ENCODE results near the gene MS4A13. TPM values are rescaled to one million over a fixed set of nuclear protein-coding genes. Genes with fewer than 3 reads are reported as not detected.
A peak's percentile ranks its signal among the peaks of the same experiment; 100 is the strongest.

MS4A13 gene, protein sequence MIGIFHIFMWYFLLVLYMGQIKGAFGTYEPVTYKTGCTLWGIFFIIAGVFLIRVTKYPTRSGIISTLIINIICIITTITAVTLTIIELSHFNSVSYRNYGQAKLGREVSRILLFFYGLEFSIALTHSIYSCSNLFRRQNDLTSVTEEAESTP
- total RNA-seq: not detected

DNA sequence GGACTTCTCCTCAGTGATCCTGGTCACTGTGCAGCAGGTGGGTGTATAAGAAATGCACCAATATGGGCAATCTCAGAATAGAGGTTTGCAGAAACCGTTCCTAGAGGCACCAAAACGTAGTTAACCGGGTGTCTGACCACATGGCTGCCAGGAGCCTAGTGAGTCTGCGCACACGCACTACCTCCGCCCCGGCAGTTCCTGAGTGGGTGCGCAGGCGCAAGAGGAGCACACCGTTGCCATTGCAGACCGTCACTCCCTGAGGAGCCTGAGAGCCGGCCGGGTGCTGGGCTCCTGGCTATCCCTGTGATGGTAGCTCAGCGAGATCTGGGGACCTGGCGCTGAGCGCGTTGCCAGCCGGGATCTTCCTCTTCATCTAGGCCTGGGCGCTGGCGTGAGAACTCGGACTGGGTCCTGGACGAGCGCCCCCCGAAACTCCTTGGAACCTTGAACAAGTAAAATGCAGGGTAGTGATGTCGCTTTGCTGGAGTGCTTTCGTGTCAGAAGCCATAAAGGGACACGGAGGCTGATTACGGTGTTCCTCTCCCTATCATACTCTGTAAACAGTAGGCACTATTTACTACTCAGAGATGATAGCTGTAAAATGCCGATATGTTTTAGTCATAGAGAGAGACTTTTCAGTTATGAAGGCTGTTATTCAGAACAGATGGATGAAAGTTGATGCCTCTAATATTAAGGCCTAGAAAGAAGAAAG is at the start of gene MS4A13:
Gene MS4A13 (plus strand): TSS at position 249 of the 712 bp plus-strand sequence. CDS start 2,692 bp downstream, outside the sequence.
- no peaks in the 10 kb centered on the region for H3K4me1 ChIP-seq
- no peak within 1 kb of the TSS for H3K4me3 ChIP-seq
- no peaks in the 10 kb centered on the region for H3K36me3 ChIP-seq
- no peak for TF ChIP-seq POLR2A (IDR thresholded peaks at IDR 0.05)
- TF ChIP-seq, protein P1, sequence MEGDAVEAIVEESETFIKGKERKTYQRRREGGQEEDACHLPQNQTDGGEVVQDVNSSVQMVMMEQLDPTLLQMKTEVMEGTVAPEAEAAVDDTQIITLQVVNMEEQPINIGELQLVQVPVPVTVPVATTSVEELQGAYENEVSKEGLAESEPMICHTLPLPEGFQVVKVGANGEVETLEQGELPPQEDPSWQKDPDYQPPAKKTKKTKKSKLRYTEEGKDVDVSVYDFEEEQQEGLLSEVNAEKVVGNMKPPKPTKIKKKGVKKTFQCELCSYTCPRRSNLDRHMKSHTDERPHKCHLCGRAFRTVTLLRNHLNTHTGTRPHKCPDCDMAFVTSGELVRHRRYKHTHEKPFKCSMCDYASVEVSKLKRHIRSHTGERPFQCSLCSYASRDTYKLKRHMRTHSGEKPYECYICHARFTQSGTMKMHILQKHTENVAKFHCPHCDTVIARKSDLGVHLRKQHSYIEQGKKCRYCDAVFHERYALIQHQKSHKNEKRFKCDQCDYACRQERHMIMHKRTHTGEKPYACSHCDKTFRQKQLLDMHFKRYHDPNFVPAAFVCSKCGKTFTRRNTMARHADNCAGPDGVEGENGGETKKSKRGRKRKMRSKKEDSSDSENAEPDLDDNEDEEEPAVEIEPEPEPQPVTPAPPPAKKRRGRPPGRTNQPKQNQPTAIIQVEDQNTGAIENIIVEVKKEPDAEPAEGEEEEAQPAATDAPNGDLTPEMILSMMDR (IDR thresholded peaks at IDR 0.05): no peak
- H3K27ac ChIP-seq: no peak within 1 kb of the TSS
- no peaks in the 10 kb centered on the region for H3K9me3 ChIP-seq
- DNase-seq: no peak
- H3K27me3 ChIP-seq: no peaks in the 10 kb centered on the region

- H3K4me3 ChIP-seq: no peak overlapping the region
- no peaks in the 10 kb centered on the region for H3K9me3 ChIP-seq
- H3K27me3 ChIP-seq: no peaks in the 10 kb centered on the region
- TF ChIP-seq, protein P1 (IDR thresholded peaks at IDR 0.05): no peak
- TF ChIP-seq POLR2A (IDR thresholded peaks at IDR 0.05): no peak
- no peak overlapping the region for H3K27ac ChIP-seq
- H3K36me3 ChIP-seq: no peaks in the 10 kb centered on the region
- DNase-seq: no peak
- no peaks in the 10 kb centered on the region for H3K4me1 ChIP-seq
Observed at GRCh38 chr11:60468829-60469228, 46.4 kb upstream of the MS4A13 start.

DNA sequence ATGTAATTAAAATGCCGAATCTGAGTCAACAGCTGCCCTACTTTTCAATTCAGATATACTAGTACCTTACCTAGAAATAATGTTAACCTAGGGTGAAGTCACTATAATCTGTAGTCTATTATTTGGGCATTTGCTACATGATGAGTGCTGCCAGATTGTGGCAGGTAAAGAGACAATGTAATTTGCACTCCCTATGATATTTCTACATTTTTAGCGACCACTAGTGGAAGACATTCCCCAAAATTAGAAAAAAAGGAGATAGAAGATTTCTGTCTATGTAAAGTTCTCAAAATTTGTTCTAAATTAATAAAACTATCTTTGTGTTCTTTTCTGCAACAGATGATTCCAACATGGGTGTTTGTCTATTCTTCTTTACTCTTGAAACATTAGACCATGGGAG is 45.5 kb upstream of the MS4A13 start:
- no peak for TF ChIP-seq POLR2A (IDR thresholded peaks at IDR 0.05)
- TF ChIP-seq, protein P1 (IDR thresholded peaks at IDR 0.05): no peak
- Histone ChIP-seq H3K27me3 (no peaks in the 10 kb centered on the region), H3K4me3 (no peak overlapping the region), H3K36me3 (no peaks in the 10 kb centered on the region), H3K9me3 (no peaks in the 10 kb centered on the region), H3K27ac (no peak overlapping the region), H3K4me1 (no peaks in the 10 kb centered on the region)
- DNase-seq: no peak

DNA sequence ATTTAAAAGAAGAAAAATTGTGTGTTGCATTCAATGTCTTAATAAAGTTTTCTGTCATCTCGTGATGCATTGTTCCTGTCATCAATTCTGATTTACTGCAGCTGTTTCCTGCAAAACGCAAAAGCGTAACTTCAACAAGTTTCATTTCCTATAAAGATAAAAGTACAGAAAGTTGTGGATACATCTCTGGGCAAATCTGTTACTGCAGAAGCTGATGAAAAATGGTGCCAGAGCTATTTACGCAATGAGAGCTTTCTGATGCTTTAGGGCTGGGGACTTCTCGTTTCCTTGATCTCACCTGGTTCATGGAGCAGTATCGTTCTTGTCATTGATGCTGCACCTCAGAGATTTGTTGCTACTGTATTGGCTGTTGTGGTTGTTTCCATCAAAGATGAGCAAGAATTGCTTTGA is 38.2 kb upstream of the MS4A13 start:
- Histone ChIP-seq H3K27me3 (no peaks in the 10 kb centered on the region), H3K36me3 (no peaks in the 10 kb centered on the region), H3K27ac (peak overlapping the region in 1 of 4 donors; percentile 28), H3K4me1 (no peaks in the 10 kb centered on the region), H3K4me3 (no peak overlapping the region), H3K9me3 (no peaks in the 10 kb centered on the region)
- peak in 2 of 3 donors; percentile 30 to 50 for DNase-seq
- TF ChIP-seq POLR2A (IDR thresholded peaks at IDR 0.05): no peak
- TF ChIP-seq, protein P1 (IDR thresholded peaks at IDR 0.05): no peak

- Histone ChIP-seq H3K36me3 (no peaks in the 10 kb centered on the region), H3K27me3 (no peaks in the 10 kb centered on the region), H3K27ac (no peak overlapping the region), H3K4me3 (no peak overlapping the region), H3K9me3 (no peaks in the 10 kb centered on the region), H3K4me1 (no peaks in the 10 kb centered on the region)
- DNase-seq: peak in 2 of 3 donors; percentile 39 to 49
- TF ChIP-seq POLR2A (IDR thresholded peaks at IDR 0.05): no peak
- TF ChIP-seq, protein P1 (IDR thresholded peaks at IDR 0.05): no peak
Observed at GRCh38 chr11:60482361-60482760, 32.8 kb upstream of the MS4A13 start.

Data from Peyer's patch (tissue), 4 donors.